HEK293T (cell line): ENCODE results near the gene EVI5L.
A peak's percentile ranks its signal among the peaks of the same experiment; 100 is the strongest.

Experiments
- CTCF ChIA-PET: fragments of 350-600 bp; formaldehyde crosslinking; extraction: SDS; loops from one replicate; lab custom pipeline; 2021; ENCODE audit warnings: antibody characterized with exemption, inconsistent platforms; lab: Yijun Ruan, JAX
- POLR2A ChIA-PET: fragments of 350-600 bp; formaldehyde crosslinking; extraction: SDS; loops from one replicate; lab custom pipeline; 2020; ENCODE audit warnings: antibody characterized with exemption, inconsistent platforms; lab: Yijun Ruan, JAX
- DNase-seq: peaks from one replicate; pipeline ENCODE4 v3.0.0; 2012; ENCODE audit warnings: mixed read lengths; ENCODE audit errors: extremely low spot score
- ARNT ChIP-seq: fragments of 450-650 bp; IDR thresholded peaks from 2 replicates; pipeline ENCODE4 v1.6.1; 2017; ENCODE audit warnings: mild to moderate bottlenecking
- BHLHE40 ChIP-seq: fragments of 450-650 bp; IDR thresholded peaks from 2 replicates; pipeline ENCODE4 v1.6.1; 2016; ENCODE audit warnings: mild to moderate bottlenecking, moderate library complexity, borderline replicate concordance
- CTBP1 ChIP-seq: fragments of 450-650 bp; IDR thresholded peaks from 2 replicates; pipeline ENCODE4 v1.6.1; 2016; ENCODE audit warnings: borderline replicate concordance
- ELF4 ChIP-seq: fragments of 450-650 bp; IDR thresholded peaks from 2 replicates; pipeline ENCODE4 v1.6.1; 2017; ENCODE audit warnings: antibody characterized with exemption
- FOXA1 ChIP-seq: fragments of 450-650 bp; IDR thresholded peaks from 2 replicates; pipeline ENCODE4 v1.6.1; 2016; ENCODE audit warnings: mild to moderate bottlenecking
- FOXK2 ChIP-seq: fragments of 450-650 bp; IDR thresholded peaks from 2 replicates; pipeline ENCODE4 v1.6.1; 2016; ENCODE audit warnings: mild to moderate bottlenecking
- FOXM1 ChIP-seq: fragments of 450-650 bp; IDR thresholded peaks from 2 replicates; pipeline ENCODE4 v1.6.1; 2017; ENCODE audit warnings: mild to moderate bottlenecking, borderline replicate concordance
- HDGF ChIP-seq: fragments of 450-650 bp; IDR thresholded peaks from 2 replicates; pipeline ENCODE4 v1.6.1; 2017; ENCODE audit warnings: antibody characterized with exemption, borderline replicate concordance
- L3MBTL2 ChIP-seq: fragments of 450-650 bp; conservative IDR thresholded peaks from 2 replicates; pipeline ENCODE4 v1.6.1; 2016; ENCODE audit warnings: mild to moderate bottlenecking
- LEF1 ChIP-seq: fragments of 450-650 bp; IDR thresholded peaks from 2 replicates; pipeline ENCODE4 v1.6.1; 2017; ENCODE audit warnings: mild to moderate bottlenecking, borderline replicate concordance
- NFRKB ChIP-seq: fragments of 450-650 bp; IDR thresholded peaks from 2 replicates; pipeline ENCODE4 v1.6.1; 2016; ENCODE audit warnings: mild to moderate bottlenecking, moderate library complexity
- SP1 ChIP-seq: fragments of 450-650 bp; IDR thresholded peaks from 2 replicates; pipeline ENCODE4 v1.6.1; 2017
- SUZ12 ChIP-seq: fragments of 450-650 bp; IDR thresholded peaks from 2 replicates; pipeline ENCODE4 v1.6.1; 2016; ENCODE audit warnings: mild to moderate bottlenecking
- TARDBP ChIP-seq: fragments of 450-650 bp; IDR thresholded peaks from 2 replicates; pipeline ENCODE4 v1.6.1; 2016
- ZNF384 ChIP-seq: fragments of 450-650 bp; IDR thresholded peaks from 2 replicates; pipeline ENCODE4 v1.6.1; 2016
- TF ChIP-seq, protein P1 (sequence below): fragments of 450-650 bp; IDR thresholded peaks from 2 replicates; pipeline ENCODE4 v1.6.1; 2016

EVI5L gene

DNA sequence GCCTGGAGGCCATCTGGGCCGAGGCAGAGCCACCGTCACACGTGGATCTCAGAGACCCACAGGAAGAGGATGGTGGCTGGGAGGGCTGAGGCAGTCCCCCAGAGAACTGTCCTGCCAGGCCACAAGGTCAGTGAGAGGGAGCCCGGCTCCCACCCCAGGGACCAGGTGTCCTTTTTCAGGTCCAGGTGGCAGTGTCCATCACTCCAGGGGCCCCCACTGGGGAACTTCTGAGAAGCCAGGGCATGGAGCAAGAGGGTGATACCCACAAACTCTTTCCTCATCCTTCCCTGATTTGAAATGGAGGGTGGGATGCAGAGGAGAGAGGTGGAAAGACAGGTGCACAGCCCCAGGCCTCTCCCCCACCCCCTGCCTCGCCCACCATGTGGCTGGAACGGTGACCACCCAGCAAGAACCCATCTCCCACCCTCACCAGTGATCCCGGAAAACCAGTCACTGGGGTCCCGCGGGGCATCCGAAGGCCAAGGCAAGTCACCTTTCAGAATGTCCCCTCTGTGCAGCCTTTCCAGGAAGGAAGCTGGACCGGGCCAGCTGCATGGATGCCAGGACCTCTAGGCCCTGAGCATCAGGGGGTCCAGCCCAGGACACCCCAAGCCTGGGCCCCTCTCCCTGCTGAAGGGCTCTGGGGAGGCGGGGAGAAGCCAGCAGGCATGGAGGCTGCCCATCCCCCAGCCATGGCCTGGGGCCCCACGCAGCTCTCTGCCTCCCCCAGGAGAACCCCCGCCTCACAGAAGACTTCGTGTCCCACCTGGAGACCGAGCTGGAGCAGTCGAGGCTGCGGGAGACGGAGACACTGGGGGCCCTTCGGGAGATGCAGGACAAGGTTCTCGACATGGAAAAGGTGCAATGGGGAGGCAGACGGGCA, 30.1 kb downstream of the EVI5L start:
- CTCF ChIA-PET = no interaction called here
- TF ChIP-seq L3MBTL2 (no peak), CTBP1 (no peak), FOXM1 (no peak), NFRKB (no peak), BHLHE40 (no peak), ARNT (no peak), LEF1 (no peak), HDGF (no peak), ZNF384 (no peak), FOXA1 (no peak), SP1 (no peak), ELF4 (no peak), TARDBP (no peak), SUZ12 (no peak), FOXK2 (no peak)
- TF ChIP-seq, protein P1, sequence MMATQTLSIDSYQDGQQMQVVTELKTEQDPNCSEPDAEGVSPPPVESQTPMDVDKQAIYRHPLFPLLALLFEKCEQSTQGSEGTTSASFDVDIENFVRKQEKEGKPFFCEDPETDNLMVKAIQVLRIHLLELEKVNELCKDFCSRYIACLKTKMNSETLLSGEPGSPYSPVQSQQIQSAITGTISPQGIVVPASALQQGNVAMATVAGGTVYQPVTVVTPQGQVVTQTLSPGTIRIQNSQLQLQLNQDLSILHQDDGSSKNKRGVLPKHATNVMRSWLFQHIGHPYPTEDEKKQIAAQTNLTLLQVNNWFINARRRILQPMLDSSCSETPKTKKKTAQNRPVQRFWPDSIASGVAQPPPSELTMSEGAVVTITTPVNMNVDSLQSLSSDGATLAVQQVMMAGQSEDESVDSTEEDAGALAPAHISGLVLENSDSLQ = no peak
- POLR2A ChIA-PET = no interaction called here
- DNase-seq = no peak

DNA sequence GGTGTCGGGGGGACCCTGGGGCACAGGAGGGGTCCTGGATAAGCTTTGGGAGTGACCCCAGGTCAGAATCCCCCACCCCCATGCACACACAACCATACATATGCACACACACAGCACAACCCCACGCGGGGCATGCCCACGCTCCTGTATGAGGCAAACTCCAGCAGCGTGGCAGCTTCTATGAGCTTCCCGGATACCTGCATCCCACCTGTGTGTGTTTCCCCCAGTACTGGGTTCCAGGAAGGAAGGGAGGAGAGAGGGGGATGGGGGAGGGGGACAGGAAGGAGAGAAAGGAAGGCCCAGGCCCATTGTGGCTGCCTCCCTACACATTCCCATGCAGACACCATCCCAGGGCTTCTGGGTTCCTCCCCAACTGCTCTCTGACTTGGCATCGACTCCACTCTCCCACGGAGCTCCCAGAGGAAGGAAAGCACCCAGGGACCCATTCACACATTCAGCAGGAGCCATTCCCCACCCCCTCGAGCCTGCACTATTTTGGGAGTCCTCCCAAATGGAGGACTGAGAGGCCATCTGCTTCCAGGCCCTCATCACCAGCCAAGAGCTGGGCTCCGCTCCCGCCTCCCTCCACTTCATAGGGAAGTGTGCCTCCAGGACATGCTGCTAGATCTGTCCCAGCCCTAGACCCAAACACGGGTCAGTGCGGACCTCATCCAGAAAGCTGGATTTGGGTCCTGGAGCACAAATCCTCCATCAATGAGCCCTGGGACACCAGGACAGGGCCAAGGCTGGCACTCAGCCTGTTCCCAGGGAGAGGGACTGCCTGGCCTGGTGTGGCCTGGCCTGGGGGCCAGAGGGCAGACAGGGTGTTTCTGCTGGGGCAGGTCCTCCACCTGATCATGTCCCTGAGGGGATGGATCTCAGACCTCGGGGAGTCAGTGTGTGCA, 30.9 kb downstream of the EVI5L start:
- ChIA-PET CTCF (no interaction called here), POLR2A (no interaction called here)
- DNase-seq = no peak
- TF ChIP-seq HDGF (no peak), BHLHE40 (no peak), ARNT (no peak), SUZ12 (no peak), TARDBP (no peak), CTBP1 (no peak), L3MBTL2 (no peak), FOXA1 (no peak), ELF4 (no peak), NFRKB (no peak), FOXM1 (no peak), LEF1 (no peak), FOXK2 (no peak)
- TF ChIP-seq, protein P1 = no peak

DNA sequence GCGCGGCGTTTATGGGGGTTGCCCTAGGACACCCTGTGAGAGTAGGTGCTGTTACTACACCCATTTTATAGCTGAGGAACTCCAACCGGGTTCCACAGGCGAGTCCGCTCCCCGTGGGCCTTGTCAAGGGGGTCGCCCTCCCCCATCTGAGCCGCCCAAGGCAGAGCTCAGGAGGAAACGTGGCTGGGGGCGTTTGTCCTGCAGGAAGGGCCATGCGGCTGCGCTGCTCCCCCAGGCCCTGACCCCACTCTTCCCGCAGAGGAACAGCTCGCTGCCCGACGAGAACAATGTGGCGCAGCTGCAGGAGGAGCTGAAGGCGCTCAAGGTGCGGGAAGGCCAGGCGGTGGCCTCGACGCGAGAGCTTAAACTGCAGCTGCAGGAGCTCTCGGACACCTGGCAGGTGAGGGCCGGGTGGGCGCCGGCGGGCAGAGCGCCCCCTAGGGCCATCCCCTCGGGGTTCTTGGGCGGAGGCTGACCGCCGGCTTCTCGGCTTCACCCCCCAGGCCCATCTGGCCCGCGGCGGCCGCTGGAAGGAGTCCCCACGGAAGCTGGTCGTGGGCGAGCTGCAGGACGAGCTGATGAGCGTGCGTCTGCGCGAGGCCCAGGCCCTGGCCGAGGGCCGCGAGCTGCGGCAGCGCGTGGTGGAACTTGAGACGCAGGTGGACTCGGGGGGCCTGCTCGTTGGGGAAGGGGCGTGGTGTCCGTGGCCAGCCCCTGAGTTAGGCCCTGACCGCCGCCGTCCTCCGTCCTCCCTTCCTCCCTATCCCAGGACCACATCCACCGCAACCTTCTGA, 31.8 kb downstream of the EVI5L start:
- ChIA-PET POLR2A (no interaction called here), CTCF (interaction anchor here (0.5 kb wide), 1 partner anchor 1894 kb away, joined by 4 read pairs; no protein-coding TSS in a partner anchor)
- no peak for TF ChIP-seq ARNT
- TF ChIP-seq, protein P1 = no peak
- DNase-seq = no peak

DNA sequence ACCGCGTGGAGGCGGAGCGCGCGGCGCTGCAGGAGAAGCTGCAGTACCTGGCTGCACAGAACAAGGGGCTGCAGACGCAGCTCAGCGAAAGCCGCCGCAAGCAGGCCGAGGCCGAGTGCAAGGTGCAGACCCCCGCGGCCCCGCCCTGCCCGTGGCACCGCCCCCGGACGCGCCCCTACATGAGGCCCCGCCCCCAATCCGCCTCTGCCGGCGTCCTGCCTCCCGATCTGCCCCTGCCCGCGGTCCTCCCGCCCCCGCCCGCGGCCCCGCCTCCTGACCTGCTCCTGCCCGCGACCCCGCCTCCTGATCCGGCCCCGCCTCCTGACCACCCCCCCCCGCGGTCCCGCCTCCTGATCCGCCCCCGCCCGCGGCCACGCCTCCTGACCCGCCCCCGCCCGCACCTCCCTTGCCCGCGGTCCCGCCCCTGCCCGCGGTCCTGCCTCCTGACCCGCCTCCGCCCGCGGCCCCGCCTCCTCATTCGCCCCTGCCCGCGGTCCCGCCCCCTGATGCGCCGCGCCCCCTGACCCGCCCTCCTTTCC, 32.5 kb downstream of the EVI5L start:
- CTCF ChIA-PET = no interaction called here
- POLR2A ChIA-PET = interaction anchor here (1.0 kb wide), 1 partner anchor 10 kb away, joined by 4 read pairs; no protein-coding TSS in a partner anchor
- peak; percentile 52 for DNase-seq
- TF ChIP-seq TARDBP (no peak), BHLHE40 (no peak), FOXM1 (no peak), L3MBTL2 (no peak), SUZ12 (no peak)
